ENCODE data around the gene MKNK1.

- no peak for TF ChIP-seq CTCF (IDR thresholded peaks at IDR 0.05)
- no peak for TF ChIP-seq POLR2AphosphoS5 (IDR thresholded peaks at IDR 0.05)
- TF ChIP-seq POLR2A (IDR thresholded peaks at IDR 0.05): no peak
- no peak for TF ChIP-seq EP300 (IDR thresholded peaks at IDR 0.05)
Observed at GRCh38 chr1:46557403-46557802, 46.7 kb downstream of the MKNK1 start.

All from suprapubic skin (tissue), 4 donors.